ENCODE measurements around the gene COPE.
"Not testable (repeated sequence)": the region's sequence is repeated elsewhere in the genome, so short reads cannot be mapped to it uniquely, and the experiment has no call there.

The COPE gene

DNA sequence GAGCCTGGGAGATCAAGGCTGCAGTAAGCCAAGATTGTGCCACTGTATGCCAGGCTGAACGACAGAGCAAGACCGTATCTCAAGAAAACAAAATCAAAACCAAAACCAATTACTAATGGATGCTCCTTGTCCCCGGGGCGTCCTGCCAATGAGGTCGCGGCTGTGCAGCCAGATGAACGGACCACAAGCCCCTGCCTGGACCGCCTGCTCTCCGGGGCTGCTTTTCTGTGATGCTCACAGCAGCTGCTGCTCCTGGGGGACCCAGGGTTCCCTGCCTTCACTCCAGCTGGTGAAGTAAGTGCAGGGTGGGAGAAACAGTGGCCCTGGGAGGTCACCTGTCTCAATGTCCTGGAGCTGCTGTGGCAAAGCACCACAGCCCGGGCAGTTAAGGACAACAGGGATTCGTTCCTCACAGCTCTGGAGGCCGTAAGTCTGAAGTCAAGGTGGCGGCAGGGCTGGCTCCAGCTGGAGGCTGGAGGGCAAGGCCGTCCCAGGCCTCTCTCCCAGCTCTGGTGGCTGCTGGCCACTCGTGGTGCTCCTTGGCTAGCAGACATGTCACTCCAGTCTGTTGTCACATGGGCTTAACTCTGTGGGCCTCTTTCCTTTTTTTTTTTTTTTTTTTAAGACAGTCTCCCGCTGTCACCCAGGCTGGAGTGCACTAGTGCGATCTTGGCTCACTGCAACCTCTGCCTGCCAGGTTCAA is 10.1 kb downstream of the COPE start:
- DNase-seq (ENCODE audit: low spot score): no peak

- DNase-seq (ENCODE audit: low spot score): no peak
Observed at GRCh38 chr19:18906605-18907519, 12.3 kb downstream of the COPE start.

GRCh38 chr19:18905513-18906236 is 13.5 kb downstream of the COPE start:
- no peak for DNase-seq (ENCODE audit: low spot score)

DNA sequence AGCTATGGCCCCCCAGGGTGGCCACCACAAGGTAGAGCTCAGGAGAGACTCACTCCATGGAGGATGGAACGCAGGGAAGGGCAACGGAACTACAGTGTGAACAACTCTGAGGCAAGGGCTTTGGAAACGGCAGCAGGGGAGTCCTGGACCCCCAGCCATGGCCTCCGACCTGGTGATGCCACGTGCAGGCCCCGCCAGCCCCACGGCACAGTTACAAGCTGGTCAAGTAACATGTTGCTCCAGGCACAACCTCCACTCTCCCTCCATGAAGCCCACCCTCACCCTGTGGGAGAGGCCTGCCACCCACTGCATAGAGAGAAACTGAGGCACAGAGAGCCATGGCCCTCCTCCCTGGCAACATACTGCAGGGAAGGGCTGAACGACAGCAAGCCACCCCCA is 14.1 kb downstream of the COPE start:
- DNase-seq (ENCODE audit: low spot score): no peak

- DNase-seq (ENCODE audit: low spot score): no peak
Observed at GRCh38 chr19:18904334-18905057, 14.7 kb downstream of the COPE start.

DNA sequence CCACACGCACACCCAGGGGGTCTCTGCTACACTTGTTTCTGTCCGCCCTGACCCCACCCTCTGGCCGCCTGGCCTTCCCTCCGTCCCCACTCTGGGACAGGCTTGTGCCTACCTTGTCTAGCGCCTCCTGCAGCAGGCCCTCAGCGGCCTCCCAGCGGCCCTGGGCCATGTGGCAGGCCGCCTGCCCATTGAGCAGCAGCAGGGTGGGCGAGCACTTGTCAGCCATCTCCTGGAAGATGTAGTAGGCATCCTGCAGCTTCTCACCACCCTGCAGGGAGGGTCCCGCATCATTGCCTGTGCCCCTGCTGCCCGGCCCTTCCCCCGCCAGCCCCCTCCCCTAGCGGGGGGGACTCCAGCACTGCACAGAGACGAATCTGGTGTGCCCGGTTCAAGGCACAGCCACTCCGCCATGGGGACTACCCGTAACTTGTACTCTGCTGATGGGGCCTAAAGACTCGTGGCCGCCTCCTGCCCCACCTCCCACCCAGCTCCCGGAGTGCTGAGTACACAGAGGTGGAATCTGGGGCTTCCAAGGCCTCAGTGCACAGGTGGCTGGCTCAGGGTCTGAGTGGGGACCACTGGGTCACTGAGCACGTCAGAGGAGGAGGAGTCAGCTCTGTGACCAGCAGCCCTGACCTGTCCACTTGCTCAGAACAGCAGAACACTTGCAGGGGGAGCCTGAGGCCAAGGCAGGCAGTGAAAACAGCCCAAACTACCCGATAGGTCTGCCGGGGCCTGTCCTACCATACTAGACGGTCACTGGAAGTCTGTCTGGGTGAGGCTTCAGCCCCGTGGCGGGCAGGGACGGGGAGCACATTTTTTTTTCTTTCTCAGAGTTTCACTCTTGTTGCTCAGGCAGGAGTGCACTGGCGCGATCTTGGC is 15.8 kb downstream of the COPE start:
- no peak for DNase-seq (ENCODE audit: low spot score)

- DNase-seq (ENCODE audit: low spot score): not testable (repeated sequence)
Observed at GRCh38 chr19:18902519-18902918, 16.7 kb downstream of the COPE start.

- no peak for DNase-seq (ENCODE audit: low spot score)
Observed at GRCh38 chr19:18901491-18901890, 17.7 kb downstream of the COPE start.

DNA sequence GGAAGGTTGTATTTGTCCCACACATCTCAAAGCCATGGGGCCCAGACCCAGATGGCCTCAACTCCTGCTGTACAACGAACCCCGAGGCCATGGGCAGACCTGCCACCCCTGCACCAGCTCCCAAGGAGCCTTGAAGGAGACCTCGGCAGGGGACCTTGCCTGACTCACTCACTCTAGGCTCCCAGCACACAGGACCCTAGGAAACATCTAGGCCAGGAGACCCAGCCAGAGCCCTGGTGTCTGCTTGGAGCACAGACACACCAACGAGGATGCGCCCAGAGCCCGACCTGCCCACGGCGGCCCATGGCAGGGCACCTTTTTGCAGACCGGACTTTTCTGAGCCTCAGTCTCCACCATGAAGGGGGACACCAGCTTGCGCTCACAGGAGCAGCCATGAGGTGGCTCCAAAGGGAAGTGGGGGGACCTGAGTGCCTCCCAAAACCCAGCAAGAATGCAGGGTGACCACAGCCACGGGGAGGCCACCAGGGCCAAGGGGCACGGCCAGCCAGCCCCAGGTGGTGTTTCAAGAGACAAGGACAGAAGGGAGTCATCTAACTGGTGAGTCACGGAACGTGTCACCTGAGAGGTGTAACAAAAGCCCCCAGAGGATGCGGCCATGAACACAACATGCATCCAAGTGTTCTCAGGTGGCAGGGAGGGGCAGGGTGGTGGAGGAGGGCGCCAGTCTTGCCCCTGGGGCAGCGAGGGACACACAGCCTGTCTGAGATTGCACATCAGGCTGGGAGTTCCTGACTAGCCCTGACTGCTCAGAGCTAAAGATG is 18.3 kb downstream of the COPE start:
- peak; percentile 33 for DNase-seq (ENCODE audit: low spot score)

GRCh38 chr19:18899624-18900560 is 19.3 kb downstream of the COPE start:
- DNase-seq (ENCODE audit: low spot score): no peak

DNA sequence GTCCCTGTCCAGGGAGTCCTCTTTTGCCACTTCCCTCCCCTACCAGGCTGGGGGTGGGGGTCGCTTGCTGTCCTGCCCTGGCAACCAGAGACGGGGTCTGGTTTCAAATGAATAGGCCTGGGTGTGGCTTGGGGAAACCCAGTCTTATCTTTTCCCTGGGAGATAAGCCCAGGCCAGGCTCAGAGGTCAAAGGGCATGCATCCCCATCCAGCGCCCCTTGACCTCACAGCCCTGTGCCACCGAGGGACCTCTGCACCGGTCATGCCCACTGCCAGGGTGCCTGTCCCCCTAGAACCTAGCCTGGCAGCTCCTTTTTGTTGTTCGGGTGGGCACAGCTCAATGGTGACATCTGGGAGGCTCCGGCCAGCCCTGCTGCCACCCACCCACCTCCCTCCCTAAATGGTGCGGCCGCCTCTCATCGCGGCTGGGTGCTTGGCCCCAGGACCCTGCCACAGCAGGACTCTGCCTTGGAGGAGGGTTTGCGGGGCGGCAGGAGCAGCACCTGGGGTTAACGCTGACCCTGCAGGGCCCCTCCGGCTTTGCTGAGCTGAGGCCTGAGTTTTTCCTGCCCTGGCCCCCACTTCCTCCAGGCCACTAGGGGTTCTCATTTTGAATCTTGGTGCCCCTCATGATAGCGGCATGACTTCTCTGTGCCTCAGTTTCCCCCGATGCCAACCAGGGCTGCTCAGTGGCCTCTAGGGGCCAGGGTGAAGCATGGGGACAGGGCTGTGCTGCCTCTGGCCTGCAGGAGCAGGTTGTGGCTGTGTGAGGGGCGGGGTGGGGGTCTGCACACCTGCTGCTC is 20.4 kb downstream of the COPE start:
- no peak for DNase-seq (ENCODE audit: low spot score)

GRCh38 chr19:18898081-18898606 is 21.0 kb downstream of the COPE start:
- DNase-seq (ENCODE audit: low spot score): no peak

GRCh38 chr19:18897094-18898029 is 21.8 kb downstream of the COPE start:
- no peak for DNase-seq (ENCODE audit: low spot score)

DNA sequence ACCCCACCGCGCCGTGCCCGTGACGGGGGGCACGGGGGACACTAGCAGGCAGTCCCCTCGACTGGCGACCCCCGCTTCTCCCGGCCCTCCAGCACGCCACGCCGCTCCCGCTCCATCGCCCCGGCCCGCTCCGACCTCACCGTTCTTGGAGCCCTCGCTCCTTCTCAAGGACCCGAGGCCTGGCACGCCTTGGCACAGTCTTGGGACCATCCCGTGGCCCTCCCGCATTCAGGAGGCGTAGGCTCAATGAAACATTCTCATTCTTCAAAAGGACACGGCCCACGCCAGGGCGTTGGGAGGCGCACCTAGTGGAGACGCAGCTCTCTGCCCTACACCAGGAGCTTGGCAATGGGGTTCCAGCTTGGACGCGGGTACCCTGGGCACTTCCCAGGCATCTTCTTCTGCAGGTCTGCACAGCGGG is 22.8 kb downstream of the COPE start:
- peak; percentile 27 for DNase-seq (ENCODE audit: low spot score)

DNA sequence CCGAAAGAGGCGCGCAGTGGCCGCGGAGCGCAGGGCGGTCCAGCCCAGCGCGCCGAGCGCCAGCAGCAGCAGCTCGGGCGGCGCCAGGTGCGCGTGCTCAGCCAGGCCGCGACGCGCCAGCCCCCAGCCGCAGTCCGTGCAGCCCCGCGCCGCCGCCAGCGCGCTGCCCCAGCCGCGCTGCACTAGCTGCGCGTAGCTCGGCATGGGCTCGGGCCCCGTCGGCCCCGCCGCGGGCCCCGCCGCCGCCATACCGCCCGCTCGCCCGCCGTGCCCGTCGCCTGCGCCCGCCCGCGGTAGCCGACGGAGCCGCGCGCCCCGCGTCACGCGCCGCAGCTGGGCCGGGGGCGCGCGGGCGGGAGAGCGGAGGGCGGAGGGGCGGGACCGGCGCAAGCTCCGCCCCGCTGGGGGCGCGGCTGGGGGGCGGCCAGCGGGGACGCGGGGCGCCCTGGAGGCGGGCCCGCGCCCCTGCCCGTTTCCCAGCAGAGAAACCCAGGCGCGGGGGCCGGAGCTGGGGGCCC is 23.3 kb downstream of the COPE start, which contains the start of gene CERS1:
TSS of gene CERS1 (minus strand) at position 335 of the 518 bp plus-strand sequence. CDS start at position 249, 86 bp downstream.
- DNase-seq (ENCODE audit: low spot score): peak; percentile 34

All from SW480 (cell line).